Ovary (tissue), 3 donors: ENCODE results near the gene SERPINH1.

ENCODE experiments used
- CTCF ChIP-seq, 3 donors: fragments of 450-650 bp in 2 of 3; fragments of 200-600 bp in 1 of 3; IDR thresholded peaks; one replicate each; pipeline versions ENCODE4 v1.5.1 to v1.8.0; 2016 to 2022; ENCODE audit warnings: antibody characterized with exemption in 3 of 3, mild to moderate bottlenecking in 1 of 3
- EP300 ChIP-seq: sonication (generic); formaldehyde crosslinking; IDR thresholded peaks from one replicate; pipeline ENCODE4 v1.6.1; 2017; ENCODE audit warnings: antibody characterized with exemption
- POLR2A ChIP-seq: fragments of 450-650 bp; IDR thresholded peaks from one replicate; pipeline ENCODE4 v1.6.1; 2017; ENCODE audit warnings: antibody characterized with exemption, mild to moderate bottlenecking, moderate library complexity
- donor health status: DM: no; HTN: no; CAD: no.

GRCh38 chr11:75538150-75538942, 23.7 kb upstream of the SERPINH1 start:
- TF ChIP-seq CTCF (IDR thresholded peaks at IDR 0.05) (no peak), POLR2A (no peak), EP300 (no peak)
